Measurements from ENCODE around the gene CDIPT. TPM values are rescaled to one million over a fixed set of nuclear protein-coding genes. Genes with fewer than 3 reads are reported as not detected.

Gene CDIPT
- total RNA-seq, 1 experiment from 2014 or later = 42.7 TPM

DNA sequence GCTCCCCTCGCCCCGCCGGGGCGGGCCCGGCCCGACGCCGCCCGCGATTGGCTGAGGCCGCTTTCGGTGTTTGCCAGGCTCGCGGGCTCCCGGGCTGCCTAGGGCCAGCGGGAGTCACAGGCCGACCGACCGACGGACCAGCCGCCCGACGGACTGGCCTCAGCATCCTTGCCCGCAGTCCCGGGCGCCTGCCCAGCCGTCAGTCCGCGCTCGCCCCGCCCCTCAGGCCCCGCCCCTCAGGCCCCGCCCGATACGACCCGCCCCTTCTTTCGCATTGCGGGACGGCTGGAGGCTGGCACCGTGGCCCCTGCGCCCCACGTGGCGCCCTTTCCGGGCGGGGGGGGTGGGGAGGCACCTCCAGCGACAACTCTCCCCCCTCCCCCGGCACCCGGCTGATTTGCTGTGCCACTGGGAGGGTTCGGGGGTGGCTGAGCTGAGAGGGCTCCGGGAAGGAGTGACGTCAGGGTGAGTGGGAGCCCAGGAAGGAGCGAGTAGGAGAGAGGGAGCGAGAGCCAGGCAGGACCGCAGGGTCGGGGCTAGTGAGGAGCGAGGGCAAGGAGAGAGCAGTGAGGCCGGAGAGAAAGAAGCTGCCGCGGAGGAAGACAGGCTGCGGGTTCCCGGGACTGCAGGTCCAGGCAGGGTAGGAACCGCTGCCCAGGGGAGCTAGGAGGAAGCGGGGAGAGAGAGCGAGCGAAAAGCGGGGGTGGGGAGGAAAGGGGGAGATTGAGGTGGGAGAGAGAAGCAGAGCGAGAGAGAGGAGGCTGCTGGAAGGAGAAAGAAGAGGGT is 37.3 kb upstream of the CDIPT start, which contains the start of gene ASPHD1:
Gene ASPHD1 (plus strand): TSS at position 387 of the 786 bp plus-strand sequence. CDS start 484 bp downstream, outside the sequence.
- DNase-seq (ENCODE audit: unreplicated experiment) = peak; percentile 65
- H3K4me3 Mint-ChIP-seq (ENCODE audit: unreplicated experiment) = peak within 1 kb of the TSS; percentile 91
- ChIA-PET POLR2A (interaction anchor here (0.6 to 2.6 kb wide), 17 partner anchors 10 to 121 kb away, joined by 3 to 20 read pairs (median 4); partner anchors contain the start of genes CDIPT, HIRIP3, KCTD13 and PAGR1), CTCF (interaction anchor here (0.7 to 1.4 kb wide), 5 partner anchors 11 to 1585 kb away, joined by 3 to 5 read pairs (median 4); partner anchors contain the start of gene TMEM219)
- BruUV-seq (replicated peaks) = no TSS peak
- TF ChIP-seq, protein P1, sequence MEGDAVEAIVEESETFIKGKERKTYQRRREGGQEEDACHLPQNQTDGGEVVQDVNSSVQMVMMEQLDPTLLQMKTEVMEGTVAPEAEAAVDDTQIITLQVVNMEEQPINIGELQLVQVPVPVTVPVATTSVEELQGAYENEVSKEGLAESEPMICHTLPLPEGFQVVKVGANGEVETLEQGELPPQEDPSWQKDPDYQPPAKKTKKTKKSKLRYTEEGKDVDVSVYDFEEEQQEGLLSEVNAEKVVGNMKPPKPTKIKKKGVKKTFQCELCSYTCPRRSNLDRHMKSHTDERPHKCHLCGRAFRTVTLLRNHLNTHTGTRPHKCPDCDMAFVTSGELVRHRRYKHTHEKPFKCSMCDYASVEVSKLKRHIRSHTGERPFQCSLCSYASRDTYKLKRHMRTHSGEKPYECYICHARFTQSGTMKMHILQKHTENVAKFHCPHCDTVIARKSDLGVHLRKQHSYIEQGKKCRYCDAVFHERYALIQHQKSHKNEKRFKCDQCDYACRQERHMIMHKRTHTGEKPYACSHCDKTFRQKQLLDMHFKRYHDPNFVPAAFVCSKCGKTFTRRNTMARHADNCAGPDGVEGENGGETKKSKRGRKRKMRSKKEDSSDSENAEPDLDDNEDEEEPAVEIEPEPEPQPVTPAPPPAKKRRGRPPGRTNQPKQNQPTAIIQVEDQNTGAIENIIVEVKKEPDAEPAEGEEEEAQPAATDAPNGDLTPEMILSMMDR (IDR thresholded peaks at IDR 0.05; ENCODE audit: unreplicated experiment) = no peak
- intact Hi-C loops (cut with micrococcal nuclease) = no loop called here
- H3K9me3 Mint-ChIP-seq (ENCODE audit: unreplicated experiment) = no peaks in the 10 kb centered on the region
- peak within 1 kb of the TSS; percentile 81 for H3K27ac Mint-ChIP-seq (ENCODE audit: low read depth, unreplicated experiment)
- peaks cover 10% of the 10 kb centered on the region for H3K4me1 Mint-ChIP-seq (ENCODE audit: insufficient read depth, unreplicated experiment)
- peaks cover 27% of the 10 kb centered on the region for H3K27me3 Mint-ChIP-seq (ENCODE audit: insufficient read depth, unreplicated experiment)
- peaks cover 6% of the 10 kb centered on the region for H3K36me3 Mint-ChIP-seq (ENCODE audit: insufficient read depth, unreplicated experiment)

DNA sequence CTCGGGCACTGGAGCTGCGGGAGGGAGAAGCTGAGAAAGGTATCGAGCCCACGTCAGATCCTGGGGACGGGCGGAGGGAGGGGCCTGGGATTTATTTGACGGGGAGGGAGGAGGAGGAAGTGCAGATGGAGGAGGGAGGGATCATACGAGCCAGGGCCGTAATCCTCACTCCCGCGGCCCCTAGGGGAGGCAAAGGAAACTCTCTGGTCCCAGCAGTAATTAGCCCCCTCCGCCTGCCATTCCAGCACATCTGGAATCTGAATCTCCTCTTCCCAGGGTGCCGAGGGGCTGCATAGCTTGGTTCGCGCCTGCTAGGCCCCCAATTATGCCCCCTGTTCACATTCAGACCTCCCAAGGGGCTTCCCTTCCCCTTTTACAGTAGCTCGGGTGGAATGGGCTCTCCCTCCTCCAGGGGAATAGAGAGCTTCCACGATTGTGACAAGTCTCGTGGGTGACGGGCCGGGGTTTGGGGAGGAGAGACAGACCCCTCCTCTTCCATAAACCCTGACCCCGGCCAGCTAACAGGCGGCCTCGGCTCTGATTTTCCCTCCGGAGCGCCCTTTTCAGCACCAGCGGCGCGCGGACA is 36.6 kb upstream of the CDIPT start, which contains the start of gene SEZ6L2:
Gene SEZ6L2 (minus strand): TSS at position 35 of the 586 bp plus-strand sequence. CDS start 531 bp downstream, outside the sequence.
- intact Hi-C loops (cut with micrococcal nuclease) = no loop called here
- Mint-ChIP-seq H3K36me3 (ENCODE audit: insufficient read depth, unreplicated experiment) (peaks cover 6% of the 10 kb centered on the region), H3K27me3 (ENCODE audit: insufficient read depth, unreplicated experiment) (peaks cover 27% of the 10 kb centered on the region), H3K4me1 (ENCODE audit: insufficient read depth, unreplicated experiment) (peaks cover 10% of the 10 kb centered on the region), H3K4me3 (ENCODE audit: unreplicated experiment) (peak within 1 kb of the TSS; percentile 91), H3K9me3 (ENCODE audit: unreplicated experiment) (no peaks in the 10 kb centered on the region), H3K27ac (ENCODE audit: low read depth, unreplicated experiment) (peak within 1 kb of the TSS; percentile 81)
- BruUV-seq (replicated peaks) = no TSS peak
- peak; percentile 83 for DNase-seq (ENCODE audit: unreplicated experiment)
- ChIA-PET CTCF (interaction anchor here (0.6 to 1.4 kb wide), 5 partner anchors 10 to 1584 kb away, joined by 3 to 5 read pairs (median 4); partner anchors contain the start of gene TAOK2), POLR2A (interaction anchor here (0.6 to 2.6 kb wide), 16 partner anchors 10 to 121 kb away, joined by 3 to 20 read pairs (median 4); partner anchors contain the start of genes CDIPT, HIRIP3, KCTD13 and PAGR1)
- TF ChIP-seq, protein P1 (IDR thresholded peaks at IDR 0.05; ENCODE audit: unreplicated experiment) = no peak

DNA sequence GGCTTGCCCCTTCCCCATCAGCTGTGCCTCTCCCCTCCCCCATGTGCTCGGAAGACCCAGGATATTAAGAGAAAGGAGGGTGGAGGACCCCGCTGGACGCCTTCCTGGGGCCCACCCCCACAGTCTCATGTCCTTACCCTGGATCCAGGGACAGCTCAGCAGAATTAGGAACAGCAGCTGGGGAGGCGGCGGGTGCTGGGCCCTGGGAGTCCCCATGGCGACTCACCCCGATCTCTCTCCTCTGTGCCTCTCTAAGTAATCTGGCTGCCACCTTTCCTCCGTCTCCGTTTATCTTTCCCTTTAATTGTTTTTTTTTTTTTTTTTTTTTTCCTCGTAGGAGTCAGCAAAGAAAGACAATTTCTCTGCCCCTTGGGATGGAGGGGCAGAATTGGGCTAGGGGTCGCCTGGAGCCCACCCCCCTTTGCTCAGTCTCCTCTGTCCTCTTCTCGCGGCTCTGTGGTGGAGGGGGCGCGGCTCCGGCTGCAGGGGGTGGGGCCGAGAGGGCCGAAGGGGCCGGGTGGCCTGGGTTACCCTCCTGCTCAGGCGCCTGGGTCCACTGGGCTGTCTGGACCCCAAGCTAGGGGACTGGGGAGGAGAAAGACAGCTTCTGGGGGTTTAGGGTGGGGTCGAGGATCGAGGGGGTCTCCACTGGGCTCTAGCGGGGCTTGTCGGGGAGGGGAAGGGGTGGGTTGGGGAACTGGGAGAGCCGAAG is 35.9 kb upstream of the CDIPT start:
- POLR2A ChIA-PET = interaction anchor here (0.7 to 2.6 kb wide), 7 partner anchors 27 to 96 kb away, joined by 3 to 20 read pairs (median 8); partner anchors contain the start of genes CDIPT, HIRIP3, KCTD13 and TAOK2
- H3K9me3 Mint-ChIP-seq (ENCODE audit: unreplicated experiment) = no peaks in the 10 kb centered on the region
- no peak for DNase-seq (ENCODE audit: unreplicated experiment)
- BruUV-seq (replicated peaks) = no TSS peak
- peaks cover 27% of the 10 kb centered on the region for H3K27me3 Mint-ChIP-seq (ENCODE audit: insufficient read depth, unreplicated experiment)
- no peak overlapping the region for H3K27ac Mint-ChIP-seq (ENCODE audit: low read depth, unreplicated experiment)
- peaks cover 10% of the 10 kb centered on the region for H3K4me1 Mint-ChIP-seq (ENCODE audit: insufficient read depth, unreplicated experiment)
- TF ChIP-seq, protein P1 (IDR thresholded peaks at IDR 0.05; ENCODE audit: unreplicated experiment) = no peak
- peaks cover 6% of the 10 kb centered on the region for H3K36me3 Mint-ChIP-seq (ENCODE audit: insufficient read depth, unreplicated experiment)
- H3K4me3 Mint-ChIP-seq (ENCODE audit: unreplicated experiment) = peak overlapping the region; percentile 66
- intact Hi-C loops (cut with micrococcal nuclease) = no loop called here
- CTCF ChIA-PET = interaction anchor here (0.6 to 0.8 kb wide), 3 partner anchors 26 to 562 kb away, joined by 3 read pairs; partner anchors contain the start of gene TAOK2
